ENCODE measurements around the gene TTC34. TPM values are rescaled to one million over a fixed set of nuclear protein-coding genes. Genes with fewer than 3 reads are reported as not detected.

TTC34 gene
- 0.09 and 0.11 TPM in 2 replicates for total RNA-seq

DNA sequence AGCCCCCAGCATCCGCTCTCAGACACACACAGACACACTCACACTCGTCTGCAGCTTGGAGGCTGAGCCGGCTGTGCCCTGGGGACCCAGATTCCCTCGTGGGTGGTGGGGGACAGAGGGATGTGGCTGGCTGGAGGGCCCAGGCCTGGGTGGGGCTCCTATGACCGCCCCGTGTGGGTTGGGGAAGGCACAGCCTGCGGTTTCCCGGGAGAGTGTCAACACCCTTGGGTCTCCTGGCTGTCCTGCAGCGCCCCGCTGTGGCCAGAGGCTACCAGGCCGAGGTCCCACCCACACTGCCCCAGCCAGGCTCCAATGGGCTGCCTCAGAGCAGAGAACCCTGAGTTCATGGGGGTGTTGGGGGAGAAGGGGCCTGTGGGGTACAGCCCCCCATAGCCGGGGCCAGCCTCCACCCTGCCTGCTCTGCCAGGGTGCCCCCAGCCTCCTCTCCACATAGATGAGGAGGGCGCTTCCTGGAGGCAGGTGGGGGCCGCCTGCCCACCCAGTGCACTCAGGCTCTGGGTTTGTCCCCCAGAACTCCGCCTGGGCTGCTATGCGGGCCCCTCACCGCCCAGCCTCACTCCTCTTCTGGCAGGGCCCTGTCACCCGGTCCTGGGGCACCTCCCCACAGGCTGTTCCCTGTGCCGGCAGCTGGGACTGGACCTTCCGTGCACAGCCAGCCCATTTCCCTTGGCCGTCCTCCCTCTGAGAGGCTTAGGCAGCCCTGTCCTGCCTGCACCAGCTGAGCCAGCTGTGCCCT, at the start of gene TTC34:
Gene TTC34 (minus strand): TSS at position 159 of the 757 bp plus-strand sequence. CDS start 866 bp downstream, outside the sequence.

DNA sequence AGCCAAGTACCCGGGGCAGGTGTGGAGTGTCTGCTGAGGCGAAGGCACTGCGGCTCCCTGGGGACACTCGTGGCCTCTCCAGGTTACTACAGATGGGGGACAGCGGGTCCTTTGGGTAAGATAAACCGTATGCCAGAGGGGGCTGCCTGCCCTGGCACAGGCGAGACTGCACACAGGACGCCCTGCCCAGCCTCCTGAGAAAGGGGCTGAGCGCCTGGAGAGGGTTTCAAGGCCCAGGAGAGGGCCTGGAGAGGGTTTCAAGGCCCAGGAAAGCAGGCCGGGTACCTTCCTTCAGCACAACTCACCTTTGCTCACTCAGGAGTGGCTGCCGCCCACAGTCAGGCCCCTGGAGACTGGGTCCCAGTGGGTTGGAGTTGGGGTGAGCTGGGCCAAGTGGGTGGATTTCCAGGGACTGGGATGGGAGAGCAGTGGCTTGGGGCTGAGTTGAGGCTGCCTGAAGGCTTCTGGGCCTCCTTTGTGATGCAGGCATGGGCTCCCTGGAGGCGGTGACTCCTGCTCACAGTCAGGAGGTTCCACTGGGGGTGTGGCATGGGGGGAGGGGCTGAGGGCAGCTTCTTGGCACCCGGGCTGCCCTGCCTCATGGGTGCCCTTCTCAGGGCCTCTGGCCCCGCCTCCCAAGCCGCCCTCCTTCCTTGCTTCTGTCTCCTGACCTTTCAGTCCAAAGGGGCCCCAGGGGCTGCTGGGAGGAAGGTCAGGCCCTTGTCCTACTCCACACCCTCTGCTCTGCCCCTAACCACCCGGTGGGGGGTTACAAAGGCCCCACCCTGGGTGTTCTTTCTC, 168.7 kb downstream of the TTC34 start, which contains the start of gene MMEL1:
Gene MMEL1 (minus strand): TSS at position 456 of the 801 bp plus-strand sequence. CDS start 3,532 bp downstream, outside the sequence.

GRCh38 chr1:2586154-2587070, 215.1 kb downstream of the TTC34 start, which contains the start of gene PRXL2B:
PRXL2B (plus strand) TSS chr1:2586777; CDS start chr1:2586886, 109 bp downstream.

Other genes with a start within 250 kb of the TTC34 start
- gene TNFRSF14, start 245.3 kb downstream of the TTC34 start, total RNA-seq = 76.1 and 161 TPM in 2 replicates
- 50.8 and 84.6 TPM in 2 replicates for gene PRXL2B, start 214.9 kb downstream of the TTC34 start, total RNA-seq
- gene MMEL1, start 168.7 kb downstream of the TTC34 start, total RNA-seq = 2.3 and 4.1 TPM in 2 replicates
- gene ACTRT2, start 219.8 kb upstream of the TTC34 start, total RNA-seq = not detected in 2 replicates